GM12878 (cell line): ENCODE measurements around the gene TEX264.

Experiments used
- BCL11A ChIP-seq: IDR thresholded peaks from 2 replicates; pipeline ENCODE4 v1.6.1; 2011; ENCODE audit warnings: low read depth, low read length
- ETV6 ChIP-seq, 2 experiments: fragments of 450-650 bp in 1 of 2; IDR thresholded peaks in 1 of 2; conservative IDR thresholded peaks in 1 of 2; 2 replicates each; pipeline ENCODE4 v1.6.1; 2014; ENCODE audit warnings: antibody characterized with exemption in 1 of 2, borderline replicate concordance in 1 of 2, low read depth in 1 of 2, mild to moderate bottlenecking in 1 of 2, moderate library complexity in 1 of 2
- GABPA ChIP-seq: IDR thresholded peaks from 2 replicates; pipeline ENCODE4 v1.6.1; 2014; ENCODE audit warnings: antibody characterized with exemption, low read depth, mild to moderate bottlenecking, inconsistent platforms
- MYC ChIP-seq: IDR thresholded peaks from 2 replicates; pipeline ENCODE4 v1.6.1; 2011; ENCODE audit warnings: mild to moderate bottlenecking, low read length, moderate library complexity, inconsistent platforms; ENCODE audit not compliant: insufficient read depth, insufficient replicate concordance, insufficient read length, severe bottlenecking
- POLR2A ChIP-seq: IDR thresholded peaks from 2 replicates; pipeline ENCODE4 v1.6.1; 2011; ENCODE audit warnings: low read depth, mild to moderate bottlenecking, low read length
- RAD21 ChIP-seq: IDR thresholded peaks from 2 replicates; pipeline ENCODE4 v1.6.1; 2011; ENCODE audit warnings: mild to moderate bottlenecking, low read depth, low read length, moderate library complexity; ENCODE audit not compliant: insufficient read depth
- SREBF2 ChIP-seq: IDR thresholded peaks from 2 replicates; pipeline ENCODE4 v1.6.1; 2012; ENCODE audit warnings: mild to moderate bottlenecking, low read length
- STAT3 ChIP-seq: IDR thresholded peaks from 2 replicates; pipeline ENCODE4 v1.6.1; 2011; ENCODE audit warnings: low read depth, low read length, improper control_type of control experiment
- TBL1XR1 ChIP-seq: IDR thresholded peaks from 2 replicates; pipeline ENCODE4 v1.6.1; 2012; ENCODE audit warnings: low read depth, low read length, improper control_type of control experiment
- TF ChIP-seq, protein P1 (sequence below), 3 experiments: IDR thresholded peaks in 2 of 3; conservative IDR thresholded peaks in 1 of 3; 2 replicates each; pipeline ENCODE4 v1.5.1; 2011; ENCODE audit warnings: low read depth in 3 of 3, low read length in 3 of 3, mild to moderate bottlenecking in 3 of 3, control low read depth in 2 of 3, moderate library complexity in 2 of 3, inconsistent platforms in 1 of 3, mixed read lengths in 1 of 3; ENCODE audit not compliant: control insufficient read depth in 2 of 3, insufficient read depth in 1 of 3; ENCODE audit errors: extremely low read depth in 1 of 3
- TF ChIP-seq, protein P2 (sequence below): fragments of 450-650 bp; conservative IDR thresholded peaks from 2 replicates; pipeline ENCODE4 v1.6.1; 2017; ENCODE audit warnings: mild to moderate bottlenecking, moderate library complexity

DNA sequence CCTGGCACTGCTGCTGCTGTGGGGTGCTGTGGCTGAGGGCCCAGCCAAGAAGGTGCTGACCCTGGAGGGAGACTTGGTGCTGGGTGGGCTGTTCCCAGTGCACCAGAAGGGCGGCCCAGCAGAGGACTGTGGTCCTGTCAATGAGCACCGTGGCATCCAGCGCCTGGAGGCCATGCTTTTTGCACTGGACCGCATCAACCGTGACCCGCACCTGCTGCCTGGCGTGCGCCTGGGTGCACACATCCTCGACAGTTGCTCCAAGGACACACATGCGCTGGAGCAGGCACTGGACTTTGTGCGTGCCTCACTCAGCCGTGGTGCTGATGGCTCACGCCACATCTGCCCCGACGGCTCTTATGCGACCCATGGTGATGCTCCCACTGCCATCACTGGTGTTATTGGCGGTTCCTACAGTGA is 38.0 kb downstream of the TEX264 start:
- TF ChIP-seq TBL1XR1 (no peak), MYC (no peak), POLR2A (no peak), RAD21 (no peak), SREBF2 (no peak), ETV6 (conservative IDR thresholded peaks at IDR 0.05 in 1 of 2, IDR thresholded peaks at IDR 0.05 in 1 of 2; ENCODE audit: borderline replicate concordance in 1 of 2, low read depth in 1 of 2) (no peak), BCL11A (no peak), GABPA (no peak), STAT3 (no peak)
- TF ChIP-seq, protein P1, sequence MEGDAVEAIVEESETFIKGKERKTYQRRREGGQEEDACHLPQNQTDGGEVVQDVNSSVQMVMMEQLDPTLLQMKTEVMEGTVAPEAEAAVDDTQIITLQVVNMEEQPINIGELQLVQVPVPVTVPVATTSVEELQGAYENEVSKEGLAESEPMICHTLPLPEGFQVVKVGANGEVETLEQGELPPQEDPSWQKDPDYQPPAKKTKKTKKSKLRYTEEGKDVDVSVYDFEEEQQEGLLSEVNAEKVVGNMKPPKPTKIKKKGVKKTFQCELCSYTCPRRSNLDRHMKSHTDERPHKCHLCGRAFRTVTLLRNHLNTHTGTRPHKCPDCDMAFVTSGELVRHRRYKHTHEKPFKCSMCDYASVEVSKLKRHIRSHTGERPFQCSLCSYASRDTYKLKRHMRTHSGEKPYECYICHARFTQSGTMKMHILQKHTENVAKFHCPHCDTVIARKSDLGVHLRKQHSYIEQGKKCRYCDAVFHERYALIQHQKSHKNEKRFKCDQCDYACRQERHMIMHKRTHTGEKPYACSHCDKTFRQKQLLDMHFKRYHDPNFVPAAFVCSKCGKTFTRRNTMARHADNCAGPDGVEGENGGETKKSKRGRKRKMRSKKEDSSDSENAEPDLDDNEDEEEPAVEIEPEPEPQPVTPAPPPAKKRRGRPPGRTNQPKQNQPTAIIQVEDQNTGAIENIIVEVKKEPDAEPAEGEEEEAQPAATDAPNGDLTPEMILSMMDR (IDR thresholded peaks at IDR 0.05 in 2 of 3, conservative IDR thresholded peaks at IDR 0.05 in 1 of 3; ENCODE audit: control insufficient read depth in 2 of 3, extremely low read depth in 1 of 3, insufficient read depth in 1 of 3, low read depth in 3 of 3, low read length in 3 of 3) = no peak
- TF ChIP-seq, protein P2, sequence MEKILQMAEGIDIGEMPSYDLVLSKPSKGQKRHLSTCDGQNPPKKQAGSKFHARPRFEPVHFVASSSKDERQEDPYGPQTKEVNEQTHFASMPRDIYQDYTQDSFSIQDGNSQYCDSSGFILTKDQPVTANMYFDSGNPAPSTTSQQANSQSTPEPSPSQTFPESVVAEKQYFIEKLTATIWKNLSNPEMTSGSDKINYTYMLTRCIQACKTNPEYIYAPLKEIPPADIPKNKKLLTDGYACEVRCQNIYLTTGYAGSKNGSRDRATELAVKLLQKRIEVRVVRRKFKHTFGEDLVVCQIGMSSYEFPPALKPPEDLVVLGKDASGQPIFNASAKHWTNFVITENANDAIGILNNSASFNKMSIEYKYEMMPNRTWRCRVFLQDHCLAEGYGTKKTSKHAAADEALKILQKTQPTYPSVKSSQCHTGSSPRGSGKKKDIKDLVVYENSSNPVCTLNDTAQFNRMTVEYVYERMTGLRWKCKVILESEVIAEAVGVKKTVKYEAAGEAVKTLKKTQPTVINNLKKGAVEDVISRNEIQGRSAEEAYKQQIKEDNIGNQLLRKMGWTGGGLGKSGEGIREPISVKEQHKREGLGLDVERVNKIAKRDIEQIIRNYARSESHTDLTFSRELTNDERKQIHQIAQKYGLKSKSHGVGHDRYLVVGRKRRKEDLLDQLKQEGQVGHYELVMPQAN = no peak
